Loucy (cell line): Measurements from ENCODE around the gene CFAP90.

ENCODE experiments used
- EZH2phosphoT487 ChIP-seq: fragments of 200-600 bp; IDR thresholded peaks from 2 replicates; pipeline ENCODE4 v1.6.1; 2018; ENCODE audit warnings: antibody characterized with exemption, mild to moderate bottlenecking, moderate library complexity, borderline replicate concordance
- TF ChIP-seq, protein P1 (sequence below): fragments of 200-600 bp; sonication (generic); conservative IDR thresholded peaks from 2 replicates; pipeline ENCODE4 v1.5.1; 2014; ENCODE audit warnings: mild to moderate bottlenecking, antibody characterized with exemption, low read length

DNA sequence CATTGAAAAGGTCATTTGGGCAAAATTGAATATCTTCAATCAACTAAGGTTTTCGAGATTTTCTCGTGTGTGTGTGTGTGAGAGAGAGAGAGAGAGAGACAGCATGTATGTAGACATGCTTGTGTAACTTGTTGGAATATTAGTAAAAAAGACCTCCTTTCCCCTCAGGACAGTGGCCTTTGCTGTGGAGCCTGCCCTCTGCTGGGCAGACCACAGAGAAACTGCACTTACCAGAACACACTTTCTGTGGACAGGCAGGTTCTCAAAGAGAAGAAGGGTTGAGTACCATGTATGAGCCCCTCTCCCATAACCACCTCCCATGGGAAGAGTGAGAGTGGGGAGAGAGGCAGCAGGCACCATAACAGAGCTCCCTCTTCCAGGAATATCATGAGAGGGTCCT is 45.6 kb downstream of the CFAP90 start:
- TF ChIP-seq EZH2phosphoT487, result no peak
- TF ChIP-seq, protein P1, sequence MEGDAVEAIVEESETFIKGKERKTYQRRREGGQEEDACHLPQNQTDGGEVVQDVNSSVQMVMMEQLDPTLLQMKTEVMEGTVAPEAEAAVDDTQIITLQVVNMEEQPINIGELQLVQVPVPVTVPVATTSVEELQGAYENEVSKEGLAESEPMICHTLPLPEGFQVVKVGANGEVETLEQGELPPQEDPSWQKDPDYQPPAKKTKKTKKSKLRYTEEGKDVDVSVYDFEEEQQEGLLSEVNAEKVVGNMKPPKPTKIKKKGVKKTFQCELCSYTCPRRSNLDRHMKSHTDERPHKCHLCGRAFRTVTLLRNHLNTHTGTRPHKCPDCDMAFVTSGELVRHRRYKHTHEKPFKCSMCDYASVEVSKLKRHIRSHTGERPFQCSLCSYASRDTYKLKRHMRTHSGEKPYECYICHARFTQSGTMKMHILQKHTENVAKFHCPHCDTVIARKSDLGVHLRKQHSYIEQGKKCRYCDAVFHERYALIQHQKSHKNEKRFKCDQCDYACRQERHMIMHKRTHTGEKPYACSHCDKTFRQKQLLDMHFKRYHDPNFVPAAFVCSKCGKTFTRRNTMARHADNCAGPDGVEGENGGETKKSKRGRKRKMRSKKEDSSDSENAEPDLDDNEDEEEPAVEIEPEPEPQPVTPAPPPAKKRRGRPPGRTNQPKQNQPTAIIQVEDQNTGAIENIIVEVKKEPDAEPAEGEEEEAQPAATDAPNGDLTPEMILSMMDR, result peak; percentile 74
